ENCODE data around the gene ODC1. TPM values are rescaled to one million over a fixed set of nuclear protein-coding genes. Genes with fewer than 3 reads are reported as not detected.

ODC1 gene
- polyA plus RNA-seq, 1 experiment: 86.9 TPM

DNA sequence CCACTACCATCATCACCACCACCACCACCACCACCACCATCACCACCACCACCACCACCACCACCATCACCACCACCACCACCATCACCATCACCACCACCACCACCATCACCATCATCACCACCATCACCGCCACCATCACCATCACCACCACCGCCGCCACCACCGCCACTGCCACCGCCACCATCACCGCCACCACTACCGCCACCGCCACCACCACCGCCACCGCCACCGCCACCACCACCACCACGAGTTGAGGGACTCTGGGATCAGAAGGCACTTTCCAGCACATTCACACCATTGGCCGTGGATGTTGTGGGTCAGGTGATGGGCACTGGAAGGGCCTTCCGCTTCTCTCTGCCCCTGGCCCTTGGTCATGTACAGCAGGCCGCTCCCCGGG, 48.8 kb downstream of the ODC1 start:
- no peaks in the 10 kb centered on the region for H3K27me3 ChIP-seq (ENCODE audit: control insufficient read depth, insufficient read depth, low read length)
- TF ChIP-seq, protein P1, sequence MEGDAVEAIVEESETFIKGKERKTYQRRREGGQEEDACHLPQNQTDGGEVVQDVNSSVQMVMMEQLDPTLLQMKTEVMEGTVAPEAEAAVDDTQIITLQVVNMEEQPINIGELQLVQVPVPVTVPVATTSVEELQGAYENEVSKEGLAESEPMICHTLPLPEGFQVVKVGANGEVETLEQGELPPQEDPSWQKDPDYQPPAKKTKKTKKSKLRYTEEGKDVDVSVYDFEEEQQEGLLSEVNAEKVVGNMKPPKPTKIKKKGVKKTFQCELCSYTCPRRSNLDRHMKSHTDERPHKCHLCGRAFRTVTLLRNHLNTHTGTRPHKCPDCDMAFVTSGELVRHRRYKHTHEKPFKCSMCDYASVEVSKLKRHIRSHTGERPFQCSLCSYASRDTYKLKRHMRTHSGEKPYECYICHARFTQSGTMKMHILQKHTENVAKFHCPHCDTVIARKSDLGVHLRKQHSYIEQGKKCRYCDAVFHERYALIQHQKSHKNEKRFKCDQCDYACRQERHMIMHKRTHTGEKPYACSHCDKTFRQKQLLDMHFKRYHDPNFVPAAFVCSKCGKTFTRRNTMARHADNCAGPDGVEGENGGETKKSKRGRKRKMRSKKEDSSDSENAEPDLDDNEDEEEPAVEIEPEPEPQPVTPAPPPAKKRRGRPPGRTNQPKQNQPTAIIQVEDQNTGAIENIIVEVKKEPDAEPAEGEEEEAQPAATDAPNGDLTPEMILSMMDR (IDR thresholded peaks at IDR 0.05; ENCODE audit: insufficient read depth, low read depth, low read length): no peak
- CTCF ChIA-PET: interaction anchor here (1.9 kb wide), 1 partner anchor 10 kb away, joined by 6 read pairs; no protein-coding TSS in a partner anchor
- H3K36me3 ChIP-seq (ENCODE audit: control insufficient read depth, insufficient read depth, low read length): peaks cover 4% of the 10 kb centered on the region
- no peak overlapping the region for H3K4me3 ChIP-seq (ENCODE audit: low read depth, low read length)
- DNase-seq (ENCODE audit: low read depth): no peak
- POLR2A ChIA-PET: no interaction called here

DNA sequence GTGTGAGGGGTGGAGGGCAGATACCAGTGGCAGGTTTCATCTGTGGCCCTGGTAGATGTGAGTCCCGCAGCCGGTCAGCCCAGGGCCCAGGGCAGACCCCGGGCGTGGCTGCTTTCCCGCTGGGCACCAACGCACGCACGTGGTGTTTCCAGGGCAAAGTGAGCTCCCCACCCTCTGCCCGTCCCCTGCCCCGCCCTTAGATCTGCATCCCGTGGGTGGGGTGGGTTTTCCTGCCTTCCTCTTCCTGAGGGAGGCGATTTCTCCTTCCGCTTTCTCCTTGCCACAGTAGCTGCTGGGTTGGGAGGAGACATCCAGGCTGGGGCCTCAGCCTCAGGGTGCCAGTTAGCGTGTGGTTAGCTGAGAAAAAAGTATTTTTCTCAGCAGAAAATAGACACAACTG, 49.6 kb downstream of the ODC1 start:
- Histone ChIP-seq H3K27me3 (ENCODE audit: control insufficient read depth, insufficient read depth, low read length) (no peaks in the 10 kb centered on the region), H3K36me3 (ENCODE audit: control insufficient read depth, insufficient read depth, low read length) (peaks cover 4% of the 10 kb centered on the region), H3K4me3 (ENCODE audit: low read depth, low read length) (no peak overlapping the region)
- DNase-seq (ENCODE audit: low read depth): no peak
- CTCF ChIA-PET: interaction anchor here (1.9 kb wide), 1 partner anchor 11 kb away, joined by 6 read pairs; no protein-coding TSS in a partner anchor
- TF ChIP-seq, protein P1 (IDR thresholded peaks at IDR 0.05; ENCODE audit: insufficient read depth, low read depth, low read length): no peak
- POLR2A ChIA-PET: no interaction called here

DNA sequence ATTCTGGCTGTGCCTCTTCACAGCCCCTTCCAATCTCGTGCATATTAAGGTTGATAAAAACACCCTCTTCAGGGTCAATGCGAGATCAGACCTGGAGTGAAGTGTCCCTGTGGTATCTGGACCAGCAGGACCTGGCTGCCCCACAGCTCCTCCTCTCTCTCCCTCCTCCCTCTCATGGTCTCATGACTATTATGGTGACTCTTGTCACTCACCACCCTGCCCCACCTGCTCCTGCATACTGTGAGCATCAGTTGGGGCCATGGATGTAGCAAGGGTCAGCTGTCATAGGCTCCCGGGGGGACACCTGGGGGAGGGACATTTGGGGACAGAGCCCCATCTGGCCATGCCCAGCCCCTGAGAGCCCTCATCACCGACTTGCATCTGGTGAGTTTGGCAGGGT, 50.2 kb downstream of the ODC1 start:
- CTCF ChIA-PET: interaction anchor here (1.9 kb wide), 1 partner anchor 11 kb away, joined by 6 read pairs; no protein-coding TSS in a partner anchor

DNA sequence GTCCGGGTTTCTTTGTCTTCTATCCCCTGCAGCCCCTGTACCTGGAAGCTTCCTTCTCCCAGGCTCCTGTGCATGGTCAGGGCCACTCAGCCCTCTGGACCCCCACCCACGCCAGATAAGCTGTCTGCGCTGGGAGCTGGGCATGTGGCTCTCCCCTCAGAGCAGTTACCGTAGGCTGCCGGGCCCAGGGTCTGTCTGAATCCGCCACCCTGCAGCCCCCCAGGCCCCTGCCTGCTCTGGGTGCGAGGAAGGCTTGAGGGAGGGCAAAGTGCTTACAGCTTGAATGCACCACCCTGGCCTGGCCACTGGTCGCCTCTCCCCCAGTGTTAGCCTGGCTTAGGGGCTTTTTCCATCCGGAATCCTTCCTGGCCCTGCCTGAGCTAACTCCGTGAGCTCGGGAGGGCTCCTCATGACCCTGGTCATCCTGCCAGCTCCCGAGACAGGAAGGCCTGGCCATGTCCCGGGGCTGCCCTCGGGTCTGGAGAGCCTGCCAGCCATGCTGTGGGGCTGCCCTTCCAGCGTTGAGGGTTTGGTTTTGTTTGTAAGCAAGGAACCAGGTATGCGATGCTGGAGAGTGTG, 50.7 kb downstream of the ODC1 start:
- POLR2A ChIA-PET: no interaction called here
- Histone ChIP-seq H3K36me3 (ENCODE audit: control insufficient read depth, insufficient read depth, low read length) (peaks cover 4% of the 10 kb centered on the region), H3K4me3 (ENCODE audit: low read depth, low read length) (no peak overlapping the region), H3K27me3 (ENCODE audit: control insufficient read depth, insufficient read depth, low read length) (no peaks in the 10 kb centered on the region)
- CTCF ChIA-PET: interaction anchor here (1.9 kb wide), 1 partner anchor 12 kb away, joined by 6 read pairs; no protein-coding TSS in a partner anchor
- TF ChIP-seq, protein P1 (IDR thresholded peaks at IDR 0.05; ENCODE audit: insufficient read depth, low read depth, low read length): no peak
- no peak for DNase-seq (ENCODE audit: low read depth)

More for the DNA sequence above, 50.2 kb downstream of the ODC1 start:
- no peak overlapping the region for H3K4me3 ChIP-seq (ENCODE audit: low read depth, low read length)
- no peak for DNase-seq (ENCODE audit: low read depth)
- POLR2A ChIA-PET: no interaction called here
- TF ChIP-seq, protein P1 (IDR thresholded peaks at IDR 0.05; ENCODE audit: insufficient read depth, low read depth, low read length): no peak
- H3K27me3 ChIP-seq (ENCODE audit: control insufficient read depth, insufficient read depth, low read length): no peaks in the 10 kb centered on the region
- H3K36me3 ChIP-seq (ENCODE audit: control insufficient read depth, insufficient read depth, low read length): peaks cover 4% of the 10 kb centered on the region

DNA sequence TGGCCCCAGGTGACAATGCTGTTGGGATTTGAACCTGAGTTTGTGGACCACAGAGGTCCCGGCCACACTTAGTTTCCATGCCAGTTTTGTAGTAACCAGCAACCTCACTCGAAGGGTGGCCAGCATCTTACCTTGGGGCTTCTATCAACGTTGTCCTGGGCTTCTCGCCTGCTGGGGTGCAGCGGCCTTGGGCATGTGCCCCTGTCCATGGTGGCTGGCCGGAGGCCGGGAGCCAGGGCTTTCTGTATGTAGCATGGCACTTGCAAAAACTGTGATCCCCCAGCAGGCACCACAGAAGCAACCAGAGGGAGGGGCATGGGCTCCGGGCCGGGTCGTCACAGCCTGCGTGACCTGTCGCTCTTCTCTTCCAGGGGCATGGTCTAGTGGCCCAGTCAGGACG, 51.7 kb downstream of the ODC1 start:
- TF ChIP-seq, protein P1 (IDR thresholded peaks at IDR 0.05; ENCODE audit: insufficient read depth, low read depth, low read length): no peak
- POLR2A ChIA-PET: no interaction called here
- Histone ChIP-seq H3K4me3 (ENCODE audit: low read depth, low read length) (no peak overlapping the region), H3K36me3 (ENCODE audit: control insufficient read depth, insufficient read depth, low read length) (peaks cover 4% of the 10 kb centered on the region), H3K27me3 (ENCODE audit: control insufficient read depth, insufficient read depth, low read length) (no peaks in the 10 kb centered on the region)
- CTCF ChIA-PET: no interaction called here
- no peak for DNase-seq (ENCODE audit: low read depth)
